Subcutaneous abdominal adipose tissue (tissue), 5 donors: ENCODE results near the gene NXT2.
A peak's percentile ranks its signal among the peaks of the same experiment; 100 is the strongest.
"Not testable (repeated sequence)": the region's sequence is repeated elsewhere in the genome, so short reads cannot be mapped to it uniquely, and the experiment has no call there.

ENCODE experiments used
- H3K27ac ChIP-seq: one replicate; pipeline ENCODE4 v1.7.0; 2013; ENCODE audit warnings: low read depth, mild to moderate bottlenecking, inconsistent platforms, low read length, moderate library complexity
- H3K27me3 ChIP-seq, 5 donors: one replicate each; pipeline ENCODE4 v1.7.0; 2013; ENCODE audit warnings: low read length in 5 of 5, inconsistent platforms in 1 of 5; ENCODE audit not compliant: control insufficient read depth in 5 of 5, insufficient read depth in 4 of 5
- H3K36me3 ChIP-seq, 5 donors: one replicate each; pipeline ENCODE4 v1.7.0; 2013; ENCODE audit warnings: low read length in 5 of 5; ENCODE audit not compliant: control insufficient read depth in 5 of 5, insufficient read depth in 5 of 5
- H3K4me1 ChIP-seq, 5 donors: one replicate each; pipeline ENCODE4 v1.7.0; 2013; ENCODE audit warnings: low read length in 5 of 5, mild to moderate bottlenecking in 3 of 5, moderate library complexity in 1 of 5; ENCODE audit not compliant: control insufficient read depth in 5 of 5, insufficient read depth in 5 of 5
- H3K4me3 ChIP-seq, 5 donors: one replicate each; pipeline ENCODE4 v1.7.0; 2013; ENCODE audit warnings: low read length in 5 of 5, low read depth in 1 of 5
- H3K9ac ChIP-seq, 5 donors: one replicate each; pipeline ENCODE4 v1.7.0; 2013; ENCODE audit warnings: low read length in 5 of 5, mild to moderate bottlenecking in 4 of 5, moderate library complexity in 3 of 5
- H3K9me3 ChIP-seq, 5 donors: one replicate each; pipeline ENCODE4 v1.7.0; 2013; ENCODE audit warnings: low read length in 5 of 5; ENCODE audit not compliant: control insufficient read depth in 5 of 5
- donor health status: healthy.
- donor health status: healthy.
- donor health status: healthy.
- donor health status: healthy.
- donor health status: healthy.

Gene NXT2

GRCh38 chrX:109534933-109535332, 1.7 kb upstream of the NXT2 start:
- Histone ChIP-seq H3K4me3 (no peak overlapping the region), H3K27ac (no peak overlapping the region), H3K27me3 (peaks cover 0 to 14% (median 0%) of the 10 kb centered on the region in 5 donors), H3K9ac (no peak overlapping the region), H3K9me3 (peaks cover 0 to 3% (median 0%) of the 10 kb centered on the region in 5 donors), H3K4me1 (peaks cover 0 to 7% (median 4%) of the 10 kb centered on the region in 5 donors), H3K36me3 (no peaks in the 10 kb centered on the region)

GRCh38 chrX:109535578-109535977, 1.1 kb upstream of the NXT2 start:
- no peak overlapping the region for H3K9ac ChIP-seq
- H3K27me3 ChIP-seq = peaks cover 0 to 14% (median 0%) of the 10 kb centered on the region in 5 donors
- peaks cover 0 to 3% (median 0%) of the 10 kb centered on the region in 5 donors for H3K9me3 ChIP-seq
- H3K36me3 ChIP-seq = no peaks in the 10 kb centered on the region
- H3K4me1 ChIP-seq = peaks cover 0 to 7% (median 4%) of the 10 kb centered on the region in 5 donors
- no peak overlapping the region for H3K27ac ChIP-seq
- H3K4me3 ChIP-seq = no peak overlapping the region

- Histone ChIP-seq H3K27ac (peak overlapping the region; percentile 96), H3K4me3 (peak overlapping the region; percentile 50 to 81 (median 72))
Observed at GRCh38 chrX:109537324-109537665, 651 bp downstream of the NXT2 start.

GRCh38 chrX:109539007-109539406, 2.4 kb downstream of the NXT2 start:
- H3K27me3 ChIP-seq, H3K4me1 ChIP-seq, H3K27ac ChIP-seq, H3K4me3 ChIP-seq, H3K9ac ChIP-seq, H3K9me3 ChIP-seq, H3K36me3 ChIP-seq: not testable (repeated sequence)

More at GRCh38 chrX:109537324-109537665, 651 bp downstream of the NXT2 start:
- H3K27me3 ChIP-seq = peaks cover 0 to 10% (median 0%) of the 10 kb centered on the region in 5 donors
- H3K4me1 ChIP-seq = peaks cover 0 to 7% (median 4%) of the 10 kb centered on the region in 5 donors
- no peaks in the 10 kb centered on the region for H3K36me3 ChIP-seq
- H3K9me3 ChIP-seq = peaks cover 0 to 3% (median 0%) of the 10 kb centered on the region in 5 donors
- peak overlapping the region; percentile 47 to 90 (median 88) for H3K9ac ChIP-seq

GRCh38 chrX:109553862-109554261, 17.2 kb downstream of the NXT2 start:
- Histone ChIP-seq H3K4me1 (no peaks in the 10 kb centered on the region), H3K4me3 (no peak overlapping the region), H3K36me3 (no peaks in the 10 kb centered on the region), H3K9ac (no peak overlapping the region), H3K9me3 (peaks cover 0 to 2% (median 0%) of the 10 kb centered on the region in 5 donors), H3K27me3 (peaks cover 0 to 6% (median 4%) of the 10 kb centered on the region in 5 donors), H3K27ac (no peak overlapping the region)

GRCh38 chrX:109576083-109576482, 39.4 kb downstream of the NXT2 start:
- not testable (repeated sequence) for H3K9me3 ChIP-seq, H3K27me3 ChIP-seq, H3K36me3 ChIP-seq, H3K9ac ChIP-seq, H3K4me3 ChIP-seq, H3K4me1 ChIP-seq, H3K27ac ChIP-seq

- H3K4me1 ChIP-seq = no peaks in the 10 kb centered on the region
- no peak overlapping the region for H3K4me3 ChIP-seq
- no peaks in the 10 kb centered on the region for H3K9me3 ChIP-seq
- no peaks in the 10 kb centered on the region for H3K36me3 ChIP-seq
- H3K9ac ChIP-seq = no peak overlapping the region
- H3K27me3 ChIP-seq = peaks cover 0 to 7% (median 5%) of the 10 kb centered on the region in 5 donors
- no peak overlapping the region for H3K27ac ChIP-seq
Observed at GRCh38 chrX:109577055-109577454, 40.4 kb downstream of the NXT2 start.

GRCh38 chrX:109578916-109579315, 42.3 kb downstream of the NXT2 start:
- Histone ChIP-seq H3K9me3 (no peaks in the 10 kb centered on the region), H3K27ac (no peak overlapping the region), H3K4me1 (no peaks in the 10 kb centered on the region), H3K36me3 (no peaks in the 10 kb centered on the region), H3K4me3 (no peak overlapping the region), H3K27me3 (peaks cover 0 to 7% (median 5%) of the 10 kb centered on the region in 5 donors), H3K9ac (no peak overlapping the region)

GRCh38 chrX:109585488-109585887, 48.8 kb downstream of the NXT2 start:
- H3K27me3 ChIP-seq = peaks cover 5 to 19% (median 11%) of the 10 kb centered on the region in 5 donors
- H3K27ac ChIP-seq = no peak overlapping the region
- no peaks in the 10 kb centered on the region for H3K4me1 ChIP-seq
- no peaks in the 10 kb centered on the region for H3K36me3 ChIP-seq
- no peak overlapping the region for H3K9ac ChIP-seq
- H3K4me3 ChIP-seq = no peak overlapping the region
- no peaks in the 10 kb centered on the region for H3K9me3 ChIP-seq

GRCh38 chrX:109590176-109590575, 53.5 kb downstream of the NXT2 start:
- H3K4me3 ChIP-seq = no peak overlapping the region

More at GRCh38 chrX:109590176-109590575, 53.5 kb downstream of the NXT2 start:
- no peak overlapping the region for H3K9ac ChIP-seq
- H3K27ac ChIP-seq = no peak overlapping the region
- H3K4me1 ChIP-seq = no peaks in the 10 kb centered on the region
- peaks cover 5 to 27% (median 14%) of the 10 kb centered on the region in 5 donors for H3K27me3 ChIP-seq
- no peaks in the 10 kb centered on the region for H3K36me3 ChIP-seq
- no peaks in the 10 kb centered on the region for H3K9me3 ChIP-seq
